ENCODE results near the gene ATP1A3. TPM values are rescaled to one million over a fixed set of nuclear protein-coding genes. Genes with fewer than 3 reads are reported as not detected.

ATP1A3 gene
- total RNA-seq, 1 donor from 2014 or later: 1.8 TPM

GRCh38 chr19:41956621-41957020 lies 37.4 kb downstream of the ATP1A3 start:
- H3K4me3 Mint-ChIP-seq: no peak overlapping the region
- H3K9me3 Mint-ChIP-seq: no peaks in the 10 kb centered on the region
- intact Hi-C loops (cut with micrococcal nuclease): loop anchor here (1.0 to 10.0 kb wide), 2 partner anchors 163 to 1182 kb away; partner anchors contain the start of genes MIA and RAB4B
- CTCF ChIA-PET: interaction anchor here (2.7 to 3.8 kb wide), 2 partner anchors 83 to 97 kb away, joined by 12 to 23 read pairs; partner anchors contain the start of gene RPS19
- H3K27ac Mint-ChIP-seq: no peak overlapping the region
- H3K27me3 Mint-ChIP-seq: no peaks in the 10 kb centered on the region
- DNase-seq: no peak
- H3K4me1 Mint-ChIP-seq: peaks cover 19% of the 10 kb centered on the region
- ATAC-seq (ENCODE audit: low read depth): no peak
- POLR2A ChIA-PET: interaction anchor here (1.0 to 1.6 kb wide), 2 partner anchors 81 to 97 kb away, joined by 6 to 8 read pairs; partner anchors contain the start of gene RPS19
- no peak for TF ChIP-seq CTCF (IDR thresholded peaks at IDR 0.05)
- peaks cover 18% of the 10 kb centered on the region for H3K36me3 Mint-ChIP-seq (ENCODE audit: low read depth)

- Mint-ChIP-seq H3K9me3 (no peaks in the 10 kb centered on the region), H3K4me3 (no peak overlapping the region), H3K4me1 (peaks cover 26% of the 10 kb centered on the region), H3K27ac (no peak overlapping the region), H3K36me3 (ENCODE audit: low read depth) (peaks cover 18% of the 10 kb centered on the region), H3K27me3 (no peaks in the 10 kb centered on the region)
- intact Hi-C loops (cut with micrococcal nuclease): loop anchor here (10.0 kb wide), 1 partner anchor 1181 kb away; the partner anchor contains the start of genes MIA and RAB4B
- no peak for DNase-seq
- no peak for ATAC-seq (ENCODE audit: low read depth)
- POLR2A ChIA-PET: no interaction called here
- no peak for TF ChIP-seq CTCF (IDR thresholded peaks at IDR 0.05)
- CTCF ChIA-PET: interaction anchor here (1.4 kb wide), 1 partner anchor 96 kb away, joined by 5 read pairs; the partner anchor contains the start of gene RPS19
These were observed 38.5 kb downstream of the ATP1A3 start for GRCh38 chr19:41955521-41955920.

GRCh38 chr19:41951686-41952172 lies 42.3 kb downstream of the ATP1A3 start:
- H3K4me1 Mint-ChIP-seq: peaks cover 29% of the 10 kb centered on the region
- DNase-seq (peak; percentile 86), ATAC-seq (ENCODE audit: low read depth) (peak; percentile 99)
- H3K27ac Mint-ChIP-seq: peak overlapping the region; percentile 41
- H3K9me3 Mint-ChIP-seq: no peaks in the 10 kb centered on the region
- ChIA-PET CTCF (interaction anchor here (0.6 to 4.4 kb wide), 9 partner anchors 10 to 159 kb away, joined by 3 to 66 read pairs (median 4); partner anchors contain the start of genes CD79A and RPS19), POLR2A (interaction anchor here (0.7 to 2.1 kb wide), 6 partner anchors 65 to 130 kb away, joined by 3 to 18 read pairs (median 12); partner anchors contain the start of genes CD79A and RPS19)
- TF ChIP-seq CTCF (IDR thresholded peaks at IDR 0.05): peak; percentile 92
- no peaks in the 10 kb centered on the region for H3K27me3 Mint-ChIP-seq
- H3K4me3 Mint-ChIP-seq: no peak overlapping the region
- intact Hi-C loops (cut with micrococcal nuclease): loop anchor here (1.0 to 10.0 kb wide), 4 partner anchors 16 to 1177 kb away; partner anchors contain the start of genes MIA and RAB4B
- peaks cover 9% of the 10 kb centered on the region for H3K36me3 Mint-ChIP-seq (ENCODE audit: low read depth)

- H3K9me3 Mint-ChIP-seq: no peaks in the 10 kb centered on the region
- intact Hi-C loops (cut with micrococcal nuclease): no loop called here
- peak overlapping the region; percentile 11 for H3K4me3 Mint-ChIP-seq
- H3K4me1 Mint-ChIP-seq: peaks cover 69% of the 10 kb centered on the region
- peak overlapping the region; percentile 84 for H3K27ac Mint-ChIP-seq
- no peaks in the 10 kb centered on the region for H3K27me3 Mint-ChIP-seq
- ChIA-PET CTCF (interaction anchor here (1.3 to 5.4 kb wide), 5 partner anchors 10 to 88 kb away, joined by 3 to 55 read pairs (median 7); partner anchors contain the start of genes ERFL, RABAC1 and RPS19), POLR2A (interaction anchor here (1.0 to 10.0 kb wide), 5 partner anchors 12 to 87 kb away, joined by 3 to 189 read pairs (median 49); partner anchors contain the start of genes ARHGEF1, CD79A, ERFL and RABAC1)
- ATAC-seq (ENCODE audit: low read depth) (no peak), DNase-seq (no peak)
- no peaks in the 10 kb centered on the region for H3K36me3 Mint-ChIP-seq (ENCODE audit: low read depth)
- no peak for TF ChIP-seq CTCF (IDR thresholded peaks at IDR 0.05)
These were observed 46.9 kb downstream of the ATP1A3 start for GRCh38 chr19:41947091-41947490.

Data from activated B cell treated with CpG ODN at 0.5 μM for 24 hours (primary cell).